Vagina (tissue), 2 donors: ENCODE data around the gene RIN2. TPM values are rescaled to one million over a fixed set of nuclear protein-coding genes. Genes with fewer than 3 reads are reported as not detected.

Source experiments
- DNase-seq, 2 donors: peaks; one replicate each; pipeline ENCODE4 v3.0.0-alpha.2; 2017; ENCODE audit errors: extremely low spot score in 2 of 2
- H3K27ac ChIP-seq: fragments of 200-600 bp; sonication (generic); one replicate; pipeline ENCODE4 v1.5.1; 2019
- H3K27me3 ChIP-seq: fragments of 200-600 bp; sonication (generic); one replicate; pipeline ENCODE4 v1.5.1; 2019
- H3K36me3 ChIP-seq, 2 donors: fragments of 200-600 bp; sonication (generic); one replicate each; pipeline ENCODE4 v1.5.1; 2017 to 2019
- H3K4me1 ChIP-seq: fragments of 200-600 bp; sonication (generic); one replicate; pipeline ENCODE4 v1.5.1; 2019
- H3K4me3 ChIP-seq, 2 donors: fragments of 200-600 bp; sonication (generic); 1 replicate in 1 of 2; 2 replicates in 1 of 2; pipeline ENCODE4 v1.5.1; 2016 to 2019
- H3K9me3 ChIP-seq: fragments of 200-600 bp; sonication (generic); one replicate; pipeline ENCODE4 v1.5.1; 2019
- CTCF ChIP-seq, 3 experiments: fragments of 450-650 bp in 2 of 3; fragments of 200-600 bp in 1 of 3; sonication (generic) in 1 of 3; IDR thresholded peaks; one replicate each; pipeline ENCODE4 v1.5.1; 2017 to 2019; ENCODE audit warnings: antibody characterized with exemption in 3 of 3, mild to moderate bottlenecking in 2 of 3, moderate library complexity in 2 of 3
- POLR2A ChIP-seq, 2 donors: fragments of 450-650 bp; IDR thresholded peaks; one replicate each; pipeline ENCODE4 v1.6.1; 2017; ENCODE audit warnings: antibody characterized with exemption in 2 of 2, mild to moderate bottlenecking in 2 of 2, moderate library complexity in 2 of 2
- POLR2AphosphoS5 ChIP-seq, 2 donors: sonication (generic); formaldehyde crosslinking; IDR thresholded peaks; one replicate each; pipeline ENCODE4 v1.9.0; 2017; ENCODE audit warnings: antibody characterized with exemption in 2 of 2, mild to moderate bottlenecking in 2 of 2, low read depth in 1 of 2; ENCODE audit not compliant: insufficient read depth in 1 of 2
- intact Hi-C: fragments of 100-400 bp; cut with DNase I; formaldehyde crosslinking; loops from one replicate; pipeline ENCODE4 v1.15.1; 2023
- total RNA-seq: library from RNA; depleted of rRNA; stranded (reverse); fragments of >200 nt; gene quantifications from one replicate; pipeline ENCODE4 v1.2.3, GENCODE V29; 2016

RIN2 gene
- total RNA-seq, 1 donor from 2014 or later = 86.9 TPM

- Histone ChIP-seq H3K27me3 (no peaks in the 10 kb centered on the region), H3K4me1 (peaks cover 38% of the 10 kb centered on the region), H3K36me3 (no peaks in the 10 kb centered on the region), H3K27ac (no peak overlapping the region), H3K4me3 (no peak overlapping the region), H3K9me3 (no peaks in the 10 kb centered on the region)
- DNase-seq = no peak
- TF ChIP-seq CTCF (IDR thresholded peaks at IDR 0.05) (no peak), POLR2A (IDR thresholded peaks at IDR 0.05) (no peak), POLR2AphosphoS5 (IDR thresholded peaks at IDR 0.05; ENCODE audit: insufficient read depth in 1 of 2, low read depth in 1 of 2) (no peak)
- intact Hi-C loops = no loop called here
These were observed 25.9 kb downstream of the RIN2 start for GRCh38 chr20:19783966-19784401.

GRCh38 chr20:19784511-19785172 lies 26.6 kb downstream of the RIN2 start:
- TF ChIP-seq CTCF (IDR thresholded peaks at IDR 0.05) = peak in 2 of 3 experiments; percentile 29 to 76
- no peak for TF ChIP-seq POLR2A (IDR thresholded peaks at IDR 0.05)
- TF ChIP-seq POLR2AphosphoS5 (IDR thresholded peaks at IDR 0.05; ENCODE audit: insufficient read depth in 1 of 2, low read depth in 1 of 2) = peak in 1 of 2 donors; percentile 16
- no peak for DNase-seq
- intact Hi-C loops = loop anchor here (5.0 kb wide), 1 partner anchor 213 kb away; no protein-coding TSS in a partner anchor
- H3K4me1 ChIP-seq = peaks cover 38% of the 10 kb centered on the region
- H3K36me3 ChIP-seq = no peaks in the 10 kb centered on the region
- peak overlapping the region; percentile 72 for H3K27ac ChIP-seq
- no peak overlapping the region for H3K4me3 ChIP-seq
- no peaks in the 10 kb centered on the region for H3K9me3 ChIP-seq
- H3K27me3 ChIP-seq = no peaks in the 10 kb centered on the region

GRCh38 chr20:19785173-19785982 lies 27.3 kb downstream of the RIN2 start:
- no peaks in the 10 kb centered on the region for H3K36me3 ChIP-seq
- H3K4me3 ChIP-seq = no peak overlapping the region
- DNase-seq = no peak
- peak overlapping the region; percentile 72 for H3K27ac ChIP-seq
- peaks cover 38% of the 10 kb centered on the region for H3K4me1 ChIP-seq
- intact Hi-C loops = loop anchor here (5.0 kb wide), 1 partner anchor 212 kb away; no protein-coding TSS in a partner anchor
- no peaks in the 10 kb centered on the region for H3K9me3 ChIP-seq
- TF ChIP-seq CTCF (IDR thresholded peaks at IDR 0.05) = peak in 1 of 3 experiments; percentile 24
- TF ChIP-seq POLR2A (IDR thresholded peaks at IDR 0.05) = peak in 1 of 2 donors; percentile 6
- no peak for TF ChIP-seq POLR2AphosphoS5 (IDR thresholded peaks at IDR 0.05; ENCODE audit: insufficient read depth in 1 of 2, low read depth in 1 of 2)
- no peaks in the 10 kb centered on the region for H3K27me3 ChIP-seq

GRCh38 chr20:19785983-19786285 lies 27.9 kb downstream of the RIN2 start:
- DNase-seq = no peak
- no peak for TF ChIP-seq CTCF (IDR thresholded peaks at IDR 0.05)
- no peak for TF ChIP-seq POLR2AphosphoS5 (IDR thresholded peaks at IDR 0.05; ENCODE audit: insufficient read depth in 1 of 2, low read depth in 1 of 2)
- no peak for TF ChIP-seq POLR2A (IDR thresholded peaks at IDR 0.05)
- Histone ChIP-seq H3K27ac (peak overlapping the region; percentile 48), H3K4me3 (no peak overlapping the region), H3K36me3 (no peaks in the 10 kb centered on the region), H3K27me3 (no peaks in the 10 kb centered on the region), H3K4me1 (peaks cover 38% of the 10 kb centered on the region), H3K9me3 (no peaks in the 10 kb centered on the region)
- intact Hi-C loops = loop anchor here (5.0 kb wide), 1 partner anchor 211 kb away; no protein-coding TSS in a partner anchor
